Cerebellar cortex (tissue), 1 donor: ENCODE results near the gene OR5T3.
"Not testable (repeated sequence)": the region's sequence is repeated elsewhere in the genome, so short reads cannot be mapped to it uniquely, and the experiment has no call there.

Experiments
- DNase-seq: peaks from one replicate; pipeline ENCODE4 v3.0.0-alpha.2; 2015; ENCODE audit warnings: low spot score

Gene OR5T3

GRCh38 chr11:56251954-56252353 lies at the start of gene OR5T3:
Gene OR5T3 (plus strand): TSS chr11:56252254. CDS start chr11:56252254, 0 bp downstream.
- DNase-seq, result no peak

GRCh38 chr11:56207790-56208189 lies 44.3 kb upstream of the OR5T3 start:
- no peak for DNase-seq

- DNase-seq, result no peak
Observed at GRCh38 chr11:56214537-56214936, 37.5 kb upstream of the OR5T3 start.

GRCh38 chr11:56219735-56220134 lies 32.3 kb upstream of the OR5T3 start:
- not testable (repeated sequence) for DNase-seq

GRCh38 chr11:56234155-56234554 lies 17.9 kb upstream of the OR5T3 start, which contains the start of gene OR5T2:
Gene OR5T2 (minus strand): TSS chr11:56234255. CDS start chr11:56233062, 1,193 bp downstream.
- DNase-seq, result no peak

GRCh38 chr11:56271092-56271491 lies 19.0 kb downstream of the OR5T3 start:
- DNase-seq, result no peak

GRCh38 chr11:56273854-56274253 lies 21.8 kb downstream of the OR5T3 start, which contains the start of gene OR5T1:
Gene OR5T1 (plus strand): TSS chr11:56274154. CDS start chr11:56275639, 1,485 bp downstream.
- no peak for DNase-seq

- DNase-seq, result no peak
Observed at GRCh38 chr11:56292154-56292553, 40.1 kb downstream of the OR5T3 start, which contains the start of gene OR8H1. Gene OR8H1 (minus strand): TSS chr11:56292254. CDS start chr11:56291062, 1,192 bp downstream.

GRCh38 chr11:56296898-56297297 lies 44.8 kb downstream of the OR5T3 start:
- no peak for DNase-seq
